Measurements from ENCODE around the gene NFKB1.

NFKB1 gene

DNA sequence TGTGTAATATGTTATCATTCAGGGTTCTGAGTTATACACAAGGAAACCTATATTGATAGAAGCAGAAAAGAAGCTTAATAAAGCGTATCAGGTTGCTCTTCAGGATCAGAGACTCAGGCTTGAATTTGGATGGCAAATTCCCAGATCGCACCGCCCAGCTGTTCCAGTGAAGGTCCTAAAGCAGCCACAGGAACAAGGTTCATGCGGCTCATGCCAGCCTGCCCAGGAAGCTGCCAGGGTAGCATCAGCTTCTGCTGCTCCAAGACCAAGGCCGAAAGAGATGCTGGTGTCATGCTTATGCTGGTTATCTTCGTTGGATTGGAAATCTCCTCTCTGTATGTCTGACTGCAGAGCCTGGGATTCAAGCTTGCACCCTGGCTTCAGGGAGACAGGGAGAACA is 131.9 kb downstream of the NFKB1 start:
- no peak for DNase-seq

GRCh38 chr4:102637391-102637790 is 136.2 kb downstream of the NFKB1 start:
- no peak for DNase-seq

- no peak for DNase-seq
Observed at GRCh38 chr4:102638621-102639020, 137.5 kb downstream of the NFKB1 start.

GRCh38 chr4:102639598-102639997 is 138.4 kb downstream of the NFKB1 start:
- DNase-seq = no peak

DNA sequence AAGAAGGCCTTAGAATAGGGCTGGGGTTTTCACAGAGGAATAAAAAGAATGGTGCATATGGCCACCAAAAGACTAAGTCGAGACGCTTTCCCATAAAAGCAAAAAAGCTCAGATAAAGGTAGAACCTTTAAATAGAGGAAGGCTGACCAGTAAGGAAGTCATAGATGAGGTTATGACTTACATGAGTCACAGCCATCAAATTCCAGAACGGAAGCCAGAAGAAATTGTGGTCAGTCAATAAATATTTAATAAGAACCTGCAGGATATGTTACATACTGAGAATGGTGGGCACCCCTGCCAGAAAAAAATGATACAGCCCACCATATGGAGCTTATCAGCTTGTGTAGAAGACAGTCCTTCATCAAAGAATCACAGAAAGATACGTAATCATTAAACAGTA is 139.5 kb downstream of the NFKB1 start:
- no peak for DNase-seq

DNA sequence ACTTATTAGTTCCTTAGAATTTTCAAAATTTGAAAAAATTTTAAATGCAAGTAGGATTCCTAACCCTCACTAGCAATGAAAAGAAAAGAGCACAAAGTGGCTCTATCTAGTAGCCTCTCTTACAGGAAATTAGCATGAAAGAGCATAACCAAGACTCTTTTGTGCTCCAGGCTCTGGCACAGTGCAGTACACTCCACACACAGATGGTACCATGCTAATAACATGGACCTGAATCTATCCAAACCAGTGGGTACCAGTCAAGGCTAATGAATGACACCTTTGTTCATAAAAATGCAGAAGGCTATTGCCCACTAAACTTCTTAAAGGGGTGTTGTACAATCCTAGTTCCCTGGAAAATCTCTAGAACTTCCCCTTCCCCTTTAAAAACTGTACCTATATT is 140.6 kb downstream of the NFKB1 start:
- no peak for DNase-seq

DNA sequence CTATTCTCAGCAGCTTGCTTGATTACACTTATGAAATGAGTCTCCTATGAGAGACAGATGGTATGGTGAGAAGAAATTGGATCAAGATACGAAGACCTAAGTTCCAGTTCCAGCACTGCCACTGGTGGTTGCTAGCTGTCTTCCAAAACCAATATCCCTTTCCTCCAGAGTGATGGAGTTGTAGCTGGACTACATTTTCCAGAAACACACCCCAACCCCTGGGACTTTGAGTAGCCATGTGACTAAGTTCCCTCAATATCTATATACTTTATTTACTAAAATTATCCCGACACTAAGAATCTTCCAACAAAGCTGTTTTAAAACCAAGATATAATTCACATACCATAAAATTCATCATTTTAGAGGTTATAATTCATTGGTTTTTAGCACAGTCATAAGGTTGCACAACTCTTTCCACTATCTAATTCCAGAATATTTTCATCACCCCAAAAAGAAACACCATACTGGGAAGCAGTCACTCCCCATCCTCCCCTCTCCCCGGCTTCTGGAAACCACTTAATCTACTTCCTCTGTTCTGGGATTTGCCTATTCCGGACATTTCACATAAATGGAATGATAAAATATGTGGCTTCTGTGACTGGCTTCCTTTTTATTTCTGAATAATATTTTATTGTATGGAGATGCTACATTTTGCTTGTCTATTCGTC is 141.6 kb downstream of the NFKB1 start:
- DNase-seq = no peak

DNA sequence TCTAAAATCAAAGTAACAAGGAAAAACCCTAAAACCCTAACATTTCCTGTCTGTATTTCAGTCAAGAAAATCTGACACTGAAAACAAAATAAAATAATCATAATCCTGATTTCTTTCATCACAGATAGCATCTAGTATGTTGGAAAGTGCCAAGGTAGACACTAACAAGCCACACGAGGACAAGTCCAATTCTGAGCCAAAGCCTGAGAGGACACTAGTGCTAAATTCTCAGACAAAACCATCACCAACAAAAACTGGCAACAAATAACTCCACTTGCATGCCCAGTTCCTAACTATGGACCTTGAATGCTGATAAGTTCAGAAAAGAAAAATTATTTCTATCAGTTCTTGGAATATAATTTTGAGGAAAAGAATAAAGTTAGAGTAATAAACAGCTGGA is 146.0 kb downstream of the NFKB1 start:
- DNase-seq = no peak

DNA sequence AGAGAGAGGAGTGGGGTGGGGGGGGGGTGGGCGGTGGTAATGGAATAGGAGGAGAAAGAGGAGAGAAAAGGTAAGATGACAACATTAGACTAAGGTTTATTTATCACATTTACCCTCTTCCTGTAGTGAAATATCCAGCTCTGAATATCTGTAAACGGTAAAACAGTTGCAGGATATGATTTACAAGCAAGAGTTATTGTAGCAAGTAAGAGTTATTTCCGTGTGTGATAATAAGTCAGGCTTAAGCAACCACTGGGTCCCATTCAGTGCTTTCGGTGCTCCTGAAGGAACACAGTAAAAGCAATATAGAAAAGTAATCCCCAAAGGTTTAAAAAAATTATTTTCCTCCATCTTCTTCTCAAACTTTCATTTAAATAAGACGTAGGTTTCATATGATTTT is 156.0 kb downstream of the NFKB1 start:
- DNase-seq = no peak

GRCh38 chr4:102663073-102663472 is 161.9 kb downstream of the NFKB1 start:
- DNase-seq = peak; percentile 57

GRCh38 chr4:102665527-102665926 is 164.4 kb downstream of the NFKB1 start:
- no peak for DNase-seq
